ENCODE results near the gene PLPP2.

Gene PLPP2

DNA sequence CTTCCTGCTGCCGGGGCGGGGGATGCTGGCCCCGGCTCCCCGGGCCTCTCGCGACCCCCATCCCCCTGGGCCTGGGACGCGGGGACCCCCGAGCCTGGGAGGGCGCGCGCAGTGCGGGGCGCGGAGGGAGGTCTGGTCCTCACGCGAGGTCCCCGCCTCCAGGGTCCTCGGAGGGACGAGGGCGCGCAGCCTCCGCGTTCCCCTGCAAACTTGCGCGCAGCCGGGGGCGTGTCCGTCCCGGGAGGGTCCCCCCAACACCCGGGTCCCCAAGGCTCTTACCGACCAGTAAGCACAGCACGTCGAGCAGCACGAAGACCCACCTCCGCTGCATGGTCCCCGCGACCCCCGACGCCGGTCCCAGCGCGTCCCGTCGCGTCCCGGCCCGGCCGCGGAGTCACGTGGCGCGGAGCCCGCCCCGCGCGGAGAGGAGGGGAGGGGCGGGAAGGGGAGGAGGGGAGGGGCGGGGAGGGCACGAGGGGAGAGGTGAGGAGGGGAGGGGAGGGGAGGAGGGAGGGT lies at the start of gene PLPP2:
Gene PLPP2 (minus strand): TSS at position 398 of the 516 bp plus-strand sequence. CDS start 67 bp downstream, at position 331.
- DNase-seq (ENCODE audit: low spot score in 2 of 2) (no peak), ATAC-seq (ENCODE audit: low read depth) (no peak)
- H3K27ac Mint-ChIP-seq, result no peak within 1 kb of the TSS
- no peaks in the 10 kb centered on the region for H3K36me3 Mint-ChIP-seq
- H3K4me3 Mint-ChIP-seq, result no peak within 1 kb of the TSS
- H3K9me3 Mint-ChIP-seq, result no peaks in the 10 kb centered on the region
- peaks cover 2% of the 10 kb centered on the region for H3K4me1 Mint-ChIP-seq
- peaks cover 22% of the 10 kb centered on the region for H3K27me3 Mint-ChIP-seq

- ATAC-seq (ENCODE audit: low read depth) (no peak), DNase-seq (ENCODE audit: low spot score in 2 of 2) (no peak)
- Mint-ChIP-seq H3K27ac (no peak overlapping the region), H3K4me1 (peaks cover 38% of the 10 kb centered on the region), H3K36me3 (peaks cover 21% of the 10 kb centered on the region), H3K27me3 (no peaks in the 10 kb centered on the region), H3K9me3 (no peaks in the 10 kb centered on the region), H3K4me3 (no peak overlapping the region)
These were observed 49.6 kb upstream of the PLPP2 start for GRCh38 chr19:340620-341385.

GRCh38 chr19:339262-339887 lies 48.2 kb upstream of the PLPP2 start:
- Mint-ChIP-seq H3K4me1 (peaks cover 35% of the 10 kb centered on the region), H3K27me3 (no peaks in the 10 kb centered on the region), H3K9me3 (no peaks in the 10 kb centered on the region), H3K36me3 (peaks cover 26% of the 10 kb centered on the region), H3K27ac (no peak overlapping the region), H3K4me3 (no peak overlapping the region)
- DNase-seq (ENCODE audit: low spot score in 2 of 2) (no peak), ATAC-seq (ENCODE audit: low read depth) (no peak)

GRCh38 chr19:338421-338820 lies 47.2 kb upstream of the PLPP2 start:
- Mint-ChIP-seq H3K4me3 (no peak overlapping the region), H3K27ac (no peak overlapping the region), H3K27me3 (no peaks in the 10 kb centered on the region), H3K4me1 (peaks cover 32% of the 10 kb centered on the region), H3K36me3 (peaks cover 26% of the 10 kb centered on the region), H3K9me3 (no peaks in the 10 kb centered on the region)
- DNase-seq (ENCODE audit: low spot score in 2 of 2) (no peak), ATAC-seq (ENCODE audit: low read depth) (no peak)

DNA sequence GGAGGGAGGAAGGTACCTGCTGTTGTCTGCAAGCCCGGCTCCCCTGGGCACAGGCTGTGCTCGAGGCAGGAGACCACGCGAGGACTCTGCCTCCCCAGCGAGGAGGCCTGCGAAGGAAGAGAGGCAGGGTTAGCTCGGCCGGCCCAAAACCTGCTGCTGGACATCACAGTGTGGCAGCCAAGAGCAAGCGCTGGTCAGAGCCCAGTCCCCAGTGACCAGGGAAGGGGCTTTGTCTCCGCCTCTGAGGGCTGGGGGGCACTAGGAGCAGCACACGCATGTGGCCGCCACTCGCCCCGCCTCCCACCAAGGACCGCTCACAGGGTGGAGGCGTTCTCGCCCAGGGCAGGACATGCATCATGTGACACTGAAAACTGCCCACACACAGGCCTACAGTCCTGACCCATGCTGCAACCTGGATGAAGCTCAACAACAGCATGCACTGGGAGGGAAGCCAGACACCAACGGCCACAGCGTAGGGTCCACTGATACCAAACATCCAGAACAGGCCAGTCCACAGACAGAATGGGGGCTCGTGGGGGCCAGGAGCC lies 44.9 kb upstream of the PLPP2 start:
- Mint-ChIP-seq H3K4me3 (no peak overlapping the region), H3K4me1 (peaks cover 18% of the 10 kb centered on the region), H3K27me3 (no peaks in the 10 kb centered on the region), H3K36me3 (peaks cover 29% of the 10 kb centered on the region), H3K27ac (no peak overlapping the region), H3K9me3 (no peaks in the 10 kb centered on the region)
- no peak for ATAC-seq (ENCODE audit: low read depth)
- DNase-seq (ENCODE audit: low spot score in 2 of 2), result no peak

- ATAC-seq (ENCODE audit: low read depth) (no peak), DNase-seq (ENCODE audit: low spot score in 2 of 2) (no peak)
- H3K36me3 Mint-ChIP-seq, result peaks cover 32% of the 10 kb centered on the region
- H3K4me1 Mint-ChIP-seq, result peaks cover 15% of the 10 kb centered on the region
- H3K9me3 Mint-ChIP-seq, result no peaks in the 10 kb centered on the region
- no peak overlapping the region for H3K27ac Mint-ChIP-seq
- H3K27me3 Mint-ChIP-seq, result no peaks in the 10 kb centered on the region
- no peak overlapping the region for H3K4me3 Mint-ChIP-seq
These were observed 44.4 kb upstream of the PLPP2 start for GRCh38 chr19:335486-336066.

DNA sequence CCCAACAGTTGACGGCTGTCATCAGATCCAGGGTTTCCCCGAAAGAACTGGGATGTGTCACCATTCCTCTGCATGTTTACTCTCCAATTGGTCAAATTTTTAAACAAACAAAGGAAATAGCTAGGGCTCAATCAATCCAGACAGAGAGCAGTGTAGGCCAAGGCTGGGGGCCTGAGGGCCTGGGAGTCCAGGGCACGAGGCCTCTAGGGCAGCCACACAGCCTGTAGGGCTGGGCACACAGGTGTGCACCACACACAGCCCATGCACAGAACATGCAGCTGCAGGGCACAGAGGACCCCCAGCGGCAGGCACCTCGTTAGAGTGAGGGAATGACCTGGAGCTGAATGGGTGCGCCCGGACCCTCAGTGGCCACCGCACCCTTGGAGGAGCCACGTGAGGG lies 43.9 kb upstream of the PLPP2 start:
- Mint-ChIP-seq H3K4me1 (peaks cover 12% of the 10 kb centered on the region), H3K4me3 (no peak overlapping the region), H3K27ac (no peak overlapping the region), H3K36me3 (peaks cover 29% of the 10 kb centered on the region), H3K27me3 (no peaks in the 10 kb centered on the region), H3K9me3 (no peaks in the 10 kb centered on the region)
- DNase-seq (ENCODE audit: low spot score in 2 of 2) (no peak), ATAC-seq (ENCODE audit: low read depth) (no peak)

DNA sequence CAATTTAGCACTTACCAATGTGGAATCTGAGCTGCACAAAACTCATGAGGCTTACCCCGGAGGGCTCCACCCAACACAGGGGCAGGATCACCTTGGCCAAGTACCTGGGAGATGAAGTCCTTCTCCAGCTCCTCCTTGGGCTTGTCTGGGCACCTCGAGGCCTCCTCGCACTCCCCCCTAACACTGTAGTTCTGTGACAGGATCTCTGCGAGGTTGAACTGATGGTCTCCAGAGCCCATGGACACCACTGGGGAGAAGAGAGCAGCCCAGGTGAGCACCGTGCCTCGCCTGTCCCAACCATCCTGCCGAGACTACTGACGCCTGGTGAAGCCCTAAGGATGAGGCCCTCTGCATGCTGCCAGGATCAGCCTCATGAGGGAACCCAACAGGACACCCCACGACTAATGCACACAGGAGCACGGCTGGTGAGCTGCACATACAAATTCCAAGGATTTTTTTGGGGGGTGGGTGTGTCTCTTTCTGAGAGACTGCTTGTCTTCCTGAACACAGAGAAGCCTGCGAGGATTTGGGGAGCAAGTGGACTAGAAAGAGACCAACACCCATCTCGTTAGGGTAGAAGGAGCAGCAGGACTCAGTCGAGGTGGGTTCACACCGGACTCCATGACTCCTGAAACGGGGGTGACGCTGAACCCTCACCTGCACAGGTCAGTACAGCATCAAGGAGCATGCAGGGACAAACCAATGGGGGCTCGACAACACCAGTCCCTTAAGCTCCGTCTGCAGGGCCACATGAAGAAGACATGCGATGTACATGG lies 43.3 kb upstream of the PLPP2 start:
- Mint-ChIP-seq H3K4me1 (peaks cover 9% of the 10 kb centered on the region), H3K36me3 (peaks cover 26% of the 10 kb centered on the region), H3K27me3 (no peaks in the 10 kb centered on the region), H3K9me3 (no peaks in the 10 kb centered on the region), H3K27ac (no peak overlapping the region), H3K4me3 (no peak overlapping the region)
- DNase-seq (ENCODE audit: low spot score in 2 of 2) (no peak), ATAC-seq (ENCODE audit: low read depth) (no peak)

GRCh38 chr19:330503-330902 lies 39.3 kb upstream of the PLPP2 start:
- DNase-seq (ENCODE audit: low spot score in 2 of 2), result no peak
- Mint-ChIP-seq H3K4me3 (no peak overlapping the region), H3K27me3 (no peaks in the 10 kb centered on the region), H3K9me3 (peaks cover 6% of the 10 kb centered on the region), H3K4me1 (no peaks in the 10 kb centered on the region), H3K27ac (no peak overlapping the region), H3K36me3 (peaks cover 39% of the 10 kb centered on the region)
- ATAC-seq (ENCODE audit: low read depth), result no peak

GRCh38 chr19:329876-330275 lies 38.7 kb upstream of the PLPP2 start:
- Mint-ChIP-seq H3K9me3 (peaks cover 6% of the 10 kb centered on the region), H3K4me3 (no peak overlapping the region), H3K27me3 (no peaks in the 10 kb centered on the region), H3K27ac (no peak overlapping the region), H3K4me1 (no peaks in the 10 kb centered on the region), H3K36me3 (peaks cover 36% of the 10 kb centered on the region)
- no peak for DNase-seq (ENCODE audit: low spot score in 2 of 2)
- no peak for ATAC-seq (ENCODE audit: low read depth)

DNA sequence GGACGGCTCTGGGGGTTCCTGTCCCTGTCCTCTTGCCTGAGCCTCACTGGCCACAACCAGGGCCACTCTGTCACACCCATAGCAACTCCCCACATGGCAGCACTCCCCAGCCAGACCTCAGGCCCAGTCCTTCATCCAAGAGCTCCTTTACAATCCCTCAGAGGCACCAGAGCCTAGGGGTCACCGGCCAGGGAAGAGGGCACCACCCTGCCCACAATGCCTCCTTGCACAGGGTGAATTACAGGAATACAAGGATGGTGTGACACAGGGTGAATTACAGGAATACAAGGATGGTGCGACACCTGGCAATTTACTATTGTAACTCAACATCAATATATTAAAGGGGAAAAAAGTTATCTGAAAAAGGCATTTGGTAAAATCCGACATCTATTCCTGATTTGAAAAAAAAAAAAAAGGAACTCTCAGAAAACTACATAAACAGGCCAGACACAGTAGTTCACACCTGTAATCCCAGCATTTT lies 36.9 kb upstream of the PLPP2 start:
- H3K4me1 Mint-ChIP-seq, result no peaks in the 10 kb centered on the region
- peaks cover 35% of the 10 kb centered on the region for H3K36me3 Mint-ChIP-seq
- H3K27ac Mint-ChIP-seq, result no peak overlapping the region
- ATAC-seq (ENCODE audit: low read depth) (no peak), DNase-seq (ENCODE audit: low spot score in 2 of 2) (no peak)
- peaks cover 6% of the 10 kb centered on the region for H3K9me3 Mint-ChIP-seq
- H3K27me3 Mint-ChIP-seq, result no peaks in the 10 kb centered on the region
- H3K4me3 Mint-ChIP-seq, result no peak overlapping the region

GRCh38 chr19:327291-328024 lies 36.3 kb upstream of the PLPP2 start:
- peaks cover 35% of the 10 kb centered on the region for H3K36me3 Mint-ChIP-seq
- no peaks in the 10 kb centered on the region for H3K27me3 Mint-ChIP-seq
- H3K4me1 Mint-ChIP-seq, result no peaks in the 10 kb centered on the region
- H3K4me3 Mint-ChIP-seq, result no peak overlapping the region
- H3K27ac Mint-ChIP-seq, result no peak overlapping the region
- peaks cover 6% of the 10 kb centered on the region for H3K9me3 Mint-ChIP-seq
- ATAC-seq (ENCODE audit: low read depth) (no peak), DNase-seq (ENCODE audit: low spot score in 2 of 2) (no peak)

- peaks cover 35% of the 10 kb centered on the region for H3K36me3 Mint-ChIP-seq
- no peaks in the 10 kb centered on the region for H3K4me1 Mint-ChIP-seq
- peaks cover 6% of the 10 kb centered on the region for H3K9me3 Mint-ChIP-seq
- ATAC-seq (ENCODE audit: low read depth) (no peak), DNase-seq (ENCODE audit: low spot score in 2 of 2) (no peak)
- no peak overlapping the region for H3K27ac Mint-ChIP-seq
- no peak overlapping the region for H3K4me3 Mint-ChIP-seq
- no peaks in the 10 kb centered on the region for H3K27me3 Mint-ChIP-seq
These were observed 35.7 kb upstream of the PLPP2 start for GRCh38 chr19:326871-327270.
